Small intestine (tissue), 7 donors: ENCODE measurements around the gene EHD4. TPM values are rescaled to one million over a fixed set of nuclear protein-coding genes. Genes with fewer than 3 reads are reported as not detected.
A peak's percentile ranks its signal among the peaks of the same experiment; 100 is the strongest.

Source experiments
- DNase-seq, 2 donors: peaks; one replicate each; pipeline versions ENCODE4 v3.0.0 to v3.0.0-alpha.2; 2013
- FAIRE-seq: peaks from 2 replicates; lab custom pipeline; 2012; peaks lifted over from hg19 to GRCh38; lab: Jason Lieb, UNC
- H3K27ac ChIP-seq, 3 donors: one replicate each; pipeline ENCODE4 v1.5.1; 2013; ENCODE audit warnings: low read length in 2 of 3, mild to moderate bottlenecking in 2 of 3, control low read depth in 1 of 3, inconsistent platforms in 1 of 3, low read depth in 1 of 3, moderate library complexity in 1 of 3
- H3K27me3 ChIP-seq, 3 donors: one replicate each; pipeline ENCODE4 v1.6.1; 2013; ENCODE audit warnings: low read length in 3 of 3, inconsistent platforms in 1 of 3; ENCODE audit not compliant: control insufficient read depth in 3 of 3, insufficient read depth in 3 of 3
- H3K36me3 ChIP-seq, 3 donors: one replicate each; pipeline ENCODE4 v1.6.1; 2013; ENCODE audit warnings: low read length in 3 of 3, inconsistent platforms in 1 of 3, low read depth in 1 of 3, mild to moderate bottlenecking in 1 of 3, moderate library complexity in 1 of 3; ENCODE audit not compliant: control insufficient read depth in 3 of 3, insufficient read depth in 2 of 3
- H3K4me1 ChIP-seq, 3 donors: one replicate each; pipeline ENCODE4 v1.6.1; 2013; ENCODE audit warnings: low read length in 2 of 3, inconsistent platforms in 1 of 3, low read depth in 1 of 3, mild to moderate bottlenecking in 1 of 3, moderate library complexity in 1 of 3; ENCODE audit not compliant: control insufficient read depth in 3 of 3, insufficient read depth in 2 of 3
- H3K4me3 ChIP-seq, 3 donors: one replicate each; pipeline ENCODE4 v1.5.1; 2013; ENCODE audit warnings: low read length in 3 of 3, control low read depth in 1 of 3, inconsistent platforms in 1 of 3, low read depth in 1 of 3, mild to moderate bottlenecking in 1 of 3, moderate library complexity in 1 of 3
- H3K9me3 ChIP-seq, 2 donors: one replicate each; pipeline ENCODE4 v1.6.1; 2013; ENCODE audit warnings: low read depth in 1 of 2, low read length in 1 of 2; ENCODE audit not compliant: control insufficient read depth in 2 of 2, insufficient read depth in 1 of 2
- WGBS, 3 donors: extraction: QIAGEN DNeasy Blood & Tissue Kit; methylation state at CpG; one replicate each; pipeline ENCODE4 v1.1.7; 2013; 5-methylcytosine and 5-hydroxymethylcytosine counted together
- polyA plus RNA-seq, 4 donors: library from polyadenylated mRNA; stranded (reverse) in 3 of 4; unstranded in 1 of 4; fragments of 200-250 nt in 3 of 4; fragments of 120-200 nt in 1 of 4; gene quantifications; one replicate each; pipeline versions ENCODE4 v1.2.1 to v1.2.3, GENCODE V29; 2013
- donor health status: healthy with polysubstance abuse.
- donor health status: control.
- donor health status: control.
- donor health status: Bipolar disorder and iron deficiency.
- donor health status: healthy.

EHD4 gene
- polyA plus RNA-seq, 4 donors = 9.4 to 14.1 (median 11.5) TPM

- no peak overlapping the region for H3K4me3 ChIP-seq
- H3K9me3 ChIP-seq = peaks cover 0 to 6% of the 10 kb centered on the region in 2 donors
- no peaks in the 10 kb centered on the region for H3K27me3 ChIP-seq
- FAIRE-seq (no peak), DNase-seq (no peak)
- peaks cover 0 to 27% (median 3%) of the 10 kb centered on the region in 3 donors for H3K36me3 ChIP-seq
- H3K27ac ChIP-seq = no peak overlapping the region
- peaks cover 3 to 45% (median 9%) of the 10 kb centered on the region in 3 donors for H3K4me1 ChIP-seq
- 85 to 90% (median 87%) methylated on average over 3 of the region's 3 CpGs for WGBS, 3 donors
Measured at GRCh38 chr15:41923401-41923997, 48.9 kb downstream of the EHD4 start.

GRCh38 chr15:41922353-41922752 lies 50.0 kb downstream of the EHD4 start:
- no peak for DNase-seq

GRCh38 chr15:41921639-41922038 lies 50.7 kb downstream of the EHD4 start:
- Histone ChIP-seq H3K27ac (no peak overlapping the region), H3K4me3 (no peak overlapping the region), H3K36me3 (peaks cover 0 to 34% (median 3%) of the 10 kb centered on the region in 3 donors), H3K9me3 (peaks cover 0 to 6% of the 10 kb centered on the region in 2 donors), H3K4me1 (peaks cover 3 to 36% (median 5%) of the 10 kb centered on the region in 3 donors), H3K27me3 (no peaks in the 10 kb centered on the region)
- DNase-seq = peak; percentile 26 to 39
- 80 to 85% (median 81%) methylated on average over 5 of the region's 5 CpGs for WGBS, 3 donors
- FAIRE-seq = no peak

More at GRCh38 chr15:41922353-41922752, 50.0 kb downstream of the EHD4 start:
- Histone ChIP-seq H3K4me3 (no peak overlapping the region), H3K9me3 (peaks cover 0 to 6% of the 10 kb centered on the region in 2 donors), H3K27ac (no peak overlapping the region), H3K27me3 (no peaks in the 10 kb centered on the region), H3K36me3 (peaks cover 0 to 34% (median 3%) of the 10 kb centered on the region in 3 donors), H3K4me1 (peaks cover 3 to 42% (median 7%) of the 10 kb centered on the region in 3 donors)
- 66 to 74% (median 68%) methylated on average over 9 of the region's 9 CpGs for WGBS, 3 donors
- no peak for FAIRE-seq

- 75 to 92% (median 86%) methylated on average over 9 of the region's 9 CpGs for WGBS, 3 donors
Measured at GRCh38 chr15:41921167-41921566, 51.2 kb downstream of the EHD4 start.

GRCh38 chr15:41919954-41920538 lies 52.3 kb downstream of the EHD4 start:
- H3K4me3 ChIP-seq = no peak overlapping the region
- peaks cover 0 to 6% of the 10 kb centered on the region in 2 donors for H3K9me3 ChIP-seq
- FAIRE-seq (no peak), DNase-seq (peak in 1 of 2 donors; percentile 35)
- H3K36me3 ChIP-seq = peaks cover 0 to 34% (median 3%) of the 10 kb centered on the region in 3 donors
- H3K27me3 ChIP-seq = no peaks in the 10 kb centered on the region
- H3K4me1 ChIP-seq = peaks cover 0 to 29% (median 2%) of the 10 kb centered on the region in 3 donors
- H3K27ac ChIP-seq = peak overlapping the region in 2 of 3 donors; percentile 10 to 47
- 30 to 41% (median 32%) methylated on average over 3 of the region's 3 CpGs for WGBS, 3 donors

More at GRCh38 chr15:41921167-41921566, 51.2 kb downstream of the EHD4 start:
- Histone ChIP-seq H3K36me3 (peaks cover 0 to 34% (median 3%) of the 10 kb centered on the region in 3 donors), H3K27ac (no peak overlapping the region), H3K4me3 (no peak overlapping the region), H3K9me3 (peaks cover 0 to 6% of the 10 kb centered on the region in 2 donors), H3K4me1 (peaks cover 2 to 32% (median 4%) of the 10 kb centered on the region in 3 donors), H3K27me3 (no peaks in the 10 kb centered on the region)
- DNase-seq = peak in 1 of 2 donors; percentile 39
- no peak for FAIRE-seq

GRCh38 chr15:41919201-41919820 lies 53.0 kb downstream of the EHD4 start:
- H3K4me1 ChIP-seq = peaks cover 0 to 29% (median 2%) of the 10 kb centered on the region in 3 donors
- WGBS, 3 donors = 88 to 94% (median 89%) methylated on average over 30 of the region's 30 CpGs
- peaks cover 0 to 30% (median 3%) of the 10 kb centered on the region in 3 donors for H3K36me3 ChIP-seq
- peaks cover 0 to 6% of the 10 kb centered on the region in 2 donors for H3K9me3 ChIP-seq
- H3K4me3 ChIP-seq = no peak overlapping the region
- H3K27ac ChIP-seq = no peak overlapping the region
- DNase-seq = no peak
- no peaks in the 10 kb centered on the region for H3K27me3 ChIP-seq
- no peak for FAIRE-seq

- H3K27me3 ChIP-seq = no peaks in the 10 kb centered on the region
- peaks cover 0 to 27% (median 3%) of the 10 kb centered on the region in 3 donors for H3K36me3 ChIP-seq
- 94 to 95% (median 95%) methylated on average over 8 of the region's 8 CpGs for WGBS, 3 donors
- H3K4me3 ChIP-seq = no peak overlapping the region
- no peak overlapping the region for H3K27ac ChIP-seq
- DNase-seq (no peak), FAIRE-seq (no peak)
- H3K9me3 ChIP-seq = peaks cover 0 to 6% of the 10 kb centered on the region in 2 donors
- H3K4me1 ChIP-seq = peaks cover 0 to 29% (median 2%) of the 10 kb centered on the region in 3 donors
Measured at GRCh38 chr15:41918506-41919126, 53.7 kb downstream of the EHD4 start.
